HG03354 (cell line): ENCODE data around the gene SRSF5.

Experiments
- ATAC-seq: cut with Tn5 transposase; IDR thresholded peaks from one replicate; pipeline ENCODE4 v1.9.1; 2021; ENCODE audit warnings: mild to moderate bottlenecking; ENCODE audit not compliant: unreplicated experiment, poor library complexity, severe bottlenecking

Gene SRSF5

GRCh38 chr14:69768873-69769272 lies 1.9 kb downstream of the SRSF5 start:
- no peak for ATAC-seq

- no peak for ATAC-seq
Observed at GRCh38 chr14:69769623-69770022, 2.7 kb downstream of the SRSF5 start.

- ATAC-seq, result no peak
Observed at GRCh38 chr14:69770559-69770958, 3.6 kb downstream of the SRSF5 start.

- ATAC-seq, result no peak
Observed at GRCh38 chr14:69771136-69771535, 4.2 kb downstream of the SRSF5 start.

GRCh38 chr14:69772082-69773017 lies 5.4 kb downstream of the SRSF5 start:
- ATAC-seq, result no peak

- no peak for ATAC-seq
Observed at GRCh38 chr14:69773571-69774276, 6.8 kb downstream of the SRSF5 start.

- ATAC-seq, result no peak
Observed at GRCh38 chr14:69775012-69775411, 8.1 kb downstream of the SRSF5 start.

GRCh38 chr14:69776875-69777453 lies 10.0 kb downstream of the SRSF5 start:
- ATAC-seq, result no peak

GRCh38 chr14:69779088-69779487 lies 12.1 kb downstream of the SRSF5 start:
- no peak for ATAC-seq

- ATAC-seq, result no peak
Observed at GRCh38 chr14:69780092-69780491, 13.2 kb downstream of the SRSF5 start.

- ATAC-seq, result no peak
Observed at GRCh38 chr14:69780952-69781351, 14.0 kb downstream of the SRSF5 start.

- no peak for ATAC-seq
Observed at GRCh38 chr14:69784942-69785341, 18.0 kb downstream of the SRSF5 start.

- no peak for ATAC-seq
Observed at GRCh38 chr14:69786603-69787002, 19.7 kb downstream of the SRSF5 start.

GRCh38 chr14:69789118-69789640 lies 22.2 kb downstream of the SRSF5 start:
- ATAC-seq, result no peak

- ATAC-seq, result no peak
Observed at GRCh38 chr14:69792887-69793421, 26.0 kb downstream of the SRSF5 start.

GRCh38 chr14:69794791-69795190 lies 27.8 kb downstream of the SRSF5 start:
- no peak for ATAC-seq

- no peak for ATAC-seq
Observed at GRCh38 chr14:69795691-69796090, 28.7 kb downstream of the SRSF5 start.

GRCh38 chr14:69796797-69797500 lies 30.0 kb downstream of the SRSF5 start, which contains the start of gene SLC10A1:
SLC10A1 (minus strand) TSS chr14:69797241; CDS start chr14:69797155, 86 bp downstream.
- ATAC-seq, result no peak

- ATAC-seq, result no peak
Observed at GRCh38 chr14:69797573-69798338, 30.8 kb downstream of the SRSF5 start.
